ENCODE measurements around the gene MAN1A1. TPM values are rescaled to one million over a fixed set of nuclear protein-coding genes. Genes with fewer than 3 reads are reported as not detected.

Gene MAN1A1
- total RNA-seq, 4 donors from 2014 or later, result 30.0 to 99.0 (median 69.8) TPM

DNA sequence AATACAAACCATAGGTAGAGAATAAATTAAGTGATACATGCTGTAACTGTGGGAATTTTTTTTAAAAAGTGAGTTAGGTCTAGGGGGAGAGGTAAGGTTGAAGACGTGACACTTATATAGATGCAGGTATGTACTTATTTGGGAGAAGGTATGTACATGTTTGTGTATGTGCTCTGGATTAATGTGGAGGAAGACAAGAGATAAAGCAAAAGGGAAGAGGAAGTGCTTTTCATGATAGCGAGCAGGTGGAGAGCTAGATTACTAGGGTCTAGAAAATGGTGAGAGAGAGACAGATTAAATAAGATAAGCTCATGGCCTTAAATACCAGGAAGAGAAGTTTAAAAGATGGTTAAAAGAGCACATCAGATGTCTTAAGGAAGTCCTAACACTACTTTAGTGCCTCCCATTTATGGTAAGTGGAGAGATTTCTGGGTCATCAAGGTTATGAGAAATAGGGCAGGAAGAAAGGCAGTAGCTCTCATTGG lies 92.5 kb downstream of the MAN1A1 start:
- Histone ChIP-seq H3K36me3 (no peaks in the 10 kb centered on the region), H3K9me3 (no peaks in the 10 kb centered on the region), H3K27ac (no peak overlapping the region), H3K27me3 (no peaks in the 10 kb centered on the region), H3K4me1 (no peaks in the 10 kb centered on the region), H3K4me3 (no peak overlapping the region)
- DNase-seq, result no peak
- intact Hi-C loops (cut with DNase I; ENCODE audit: low total_unique reads), result no loop called here
- TF ChIP-seq POLR2A (IDR thresholded peaks at IDR 0.05), result no peak
- TF ChIP-seq, protein P1, sequence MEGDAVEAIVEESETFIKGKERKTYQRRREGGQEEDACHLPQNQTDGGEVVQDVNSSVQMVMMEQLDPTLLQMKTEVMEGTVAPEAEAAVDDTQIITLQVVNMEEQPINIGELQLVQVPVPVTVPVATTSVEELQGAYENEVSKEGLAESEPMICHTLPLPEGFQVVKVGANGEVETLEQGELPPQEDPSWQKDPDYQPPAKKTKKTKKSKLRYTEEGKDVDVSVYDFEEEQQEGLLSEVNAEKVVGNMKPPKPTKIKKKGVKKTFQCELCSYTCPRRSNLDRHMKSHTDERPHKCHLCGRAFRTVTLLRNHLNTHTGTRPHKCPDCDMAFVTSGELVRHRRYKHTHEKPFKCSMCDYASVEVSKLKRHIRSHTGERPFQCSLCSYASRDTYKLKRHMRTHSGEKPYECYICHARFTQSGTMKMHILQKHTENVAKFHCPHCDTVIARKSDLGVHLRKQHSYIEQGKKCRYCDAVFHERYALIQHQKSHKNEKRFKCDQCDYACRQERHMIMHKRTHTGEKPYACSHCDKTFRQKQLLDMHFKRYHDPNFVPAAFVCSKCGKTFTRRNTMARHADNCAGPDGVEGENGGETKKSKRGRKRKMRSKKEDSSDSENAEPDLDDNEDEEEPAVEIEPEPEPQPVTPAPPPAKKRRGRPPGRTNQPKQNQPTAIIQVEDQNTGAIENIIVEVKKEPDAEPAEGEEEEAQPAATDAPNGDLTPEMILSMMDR (IDR thresholded peaks at IDR 0.05), result no peak

DNA sequence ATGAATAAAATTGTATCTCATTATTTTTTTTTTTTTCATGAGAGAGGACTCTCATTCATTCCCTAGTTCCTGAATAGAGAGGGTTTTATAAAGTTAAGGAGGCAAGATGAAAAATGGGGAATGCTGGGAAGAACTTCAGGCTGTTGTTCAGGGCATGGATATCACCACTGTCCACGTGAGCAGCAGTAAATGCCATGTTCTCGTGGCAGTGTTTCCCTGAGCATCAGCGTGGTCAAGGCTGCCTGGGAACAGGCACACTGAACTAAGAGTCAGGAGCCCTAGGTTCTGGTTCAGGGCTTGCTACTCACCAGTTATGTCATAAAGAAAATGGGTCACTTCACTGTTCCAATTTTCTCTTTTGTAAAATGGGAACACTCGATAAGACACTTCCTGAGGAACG lies 93.2 kb downstream of the MAN1A1 start:
- no peaks in the 10 kb centered on the region for H3K36me3 ChIP-seq
- H3K4me3 ChIP-seq, result no peak overlapping the region
- no peaks in the 10 kb centered on the region for H3K27me3 ChIP-seq
- DNase-seq, result no peak
- H3K9me3 ChIP-seq, result no peaks in the 10 kb centered on the region
- no peak overlapping the region for H3K27ac ChIP-seq
- TF ChIP-seq, protein P1 (IDR thresholded peaks at IDR 0.05), result no peak
- no peak for TF ChIP-seq POLR2A (IDR thresholded peaks at IDR 0.05)
- H3K4me1 ChIP-seq, result no peaks in the 10 kb centered on the region
- intact Hi-C loops (cut with DNase I; ENCODE audit: low total_unique reads), result no loop called here

DNA sequence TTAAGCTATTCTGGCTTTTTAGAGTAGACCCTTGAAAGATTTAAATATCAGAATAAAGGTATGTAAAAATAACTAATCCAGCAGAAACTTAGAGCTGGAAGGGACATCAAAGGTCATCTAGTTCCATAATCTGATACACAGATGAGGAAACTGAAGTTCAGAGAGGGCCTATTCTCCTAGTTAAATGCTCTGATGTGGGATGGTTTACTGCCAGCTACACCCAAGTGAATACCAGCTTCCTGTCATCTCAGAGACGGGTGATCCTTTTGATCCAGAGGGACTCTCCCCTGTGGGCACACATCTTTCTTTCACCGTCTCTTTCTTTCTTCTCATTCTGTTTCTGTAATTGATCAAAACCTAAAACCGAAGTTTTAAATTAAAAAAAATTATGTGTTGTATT lies 94.1 kb downstream of the MAN1A1 start:
- Histone ChIP-seq H3K27ac (no peak overlapping the region), H3K27me3 (no peaks in the 10 kb centered on the region), H3K4me3 (no peak overlapping the region), H3K4me1 (no peaks in the 10 kb centered on the region), H3K36me3 (no peaks in the 10 kb centered on the region), H3K9me3 (no peaks in the 10 kb centered on the region)
- no peak for DNase-seq
- intact Hi-C loops (cut with DNase I; ENCODE audit: low total_unique reads), result no loop called here
- no peak for TF ChIP-seq POLR2A (IDR thresholded peaks at IDR 0.05)
- TF ChIP-seq, protein P1 (IDR thresholded peaks at IDR 0.05), result no peak

DNA sequence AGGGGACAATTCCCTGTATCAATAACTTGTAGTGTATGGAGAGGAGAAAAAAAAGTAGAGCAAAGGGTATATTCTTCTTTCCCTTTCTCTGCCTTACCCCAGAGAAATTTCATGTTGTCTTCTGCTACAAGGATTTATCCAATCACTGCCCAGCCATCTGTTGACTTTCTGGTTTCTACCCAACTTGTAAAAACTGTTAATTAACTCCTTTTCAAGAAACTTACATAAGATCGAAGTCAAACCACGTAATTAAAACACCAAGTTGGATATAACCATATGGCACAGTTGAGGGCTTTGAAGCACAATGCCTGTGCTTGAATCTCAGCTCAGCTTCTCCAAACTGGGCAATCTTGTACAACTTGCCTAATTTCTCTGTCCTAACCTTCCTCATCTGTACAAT lies 99.5 kb downstream of the MAN1A1 start:
- Histone ChIP-seq H3K36me3 (no peaks in the 10 kb centered on the region), H3K9me3 (no peaks in the 10 kb centered on the region), H3K4me1 (no peaks in the 10 kb centered on the region), H3K27me3 (no peaks in the 10 kb centered on the region), H3K27ac (no peak overlapping the region), H3K4me3 (no peak overlapping the region)
- intact Hi-C loops (cut with DNase I; ENCODE audit: low total_unique reads), result no loop called here
- no peak for DNase-seq
- no peak for TF ChIP-seq POLR2A (IDR thresholded peaks at IDR 0.05)
- TF ChIP-seq, protein P1 (IDR thresholded peaks at IDR 0.05), result no peak

DNA sequence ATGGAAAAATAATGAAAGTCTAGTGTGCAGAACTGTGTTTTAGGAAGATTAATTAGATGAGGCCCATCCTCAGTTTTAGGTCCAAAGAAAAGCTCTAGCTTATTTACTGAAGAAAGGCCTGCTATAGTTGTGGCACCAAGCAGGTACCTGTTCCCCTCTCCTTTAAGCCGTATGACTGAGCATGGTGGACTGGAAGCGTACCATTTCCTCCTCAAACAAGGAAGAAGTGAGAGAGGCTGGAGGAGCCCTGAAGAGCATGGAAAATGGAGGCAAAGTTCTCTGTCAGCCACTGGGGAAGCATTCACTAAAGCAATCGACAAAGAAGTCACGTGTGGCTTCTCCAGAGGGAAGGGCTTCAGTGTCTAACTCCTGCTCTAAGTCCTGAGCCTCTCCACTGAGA lies 100.2 kb downstream of the MAN1A1 start:
- Histone ChIP-seq H3K27me3 (no peaks in the 10 kb centered on the region), H3K27ac (no peak overlapping the region), H3K9me3 (no peaks in the 10 kb centered on the region), H3K4me1 (no peaks in the 10 kb centered on the region), H3K36me3 (no peaks in the 10 kb centered on the region), H3K4me3 (no peak overlapping the region)
- TF ChIP-seq, protein P1 (IDR thresholded peaks at IDR 0.05), result no peak
- TF ChIP-seq POLR2A (IDR thresholded peaks at IDR 0.05), result no peak
- intact Hi-C loops (cut with DNase I; ENCODE audit: low total_unique reads), result no loop called here
- no peak for DNase-seq

All from uterus (tissue), 4 donors.